Heart left ventricle (tissue), 13 donors: ENCODE measurements around the gene XK.

Experiments
- POLR2A ChIP-seq, 2 donors: fragments of 450-650 bp; IDR thresholded peaks; one replicate each; pipeline ENCODE4 v1.6.1; 2017; ENCODE audit warnings: antibody characterized with exemption in 2 of 2, mild to moderate bottlenecking in 2 of 2, moderate library complexity in 2 of 2
- TF ChIP-seq, protein P1 (sequence below), 12 donors: fragments of 200-600 bp; sonication (generic) in 4 of 12; IDR thresholded peaks; one replicate each; pipeline versions ENCODE4 v1.5.0 to v1.8.0; 2018 to 2022; ENCODE audit warnings: antibody characterized with exemption in 12 of 12, mild to moderate bottlenecking in 5 of 12
- donor health status: ischemic (EF 13 %, LVEDD 7.1; RV severe dilation, severe dysfunction).
- donor health status: DM: no; HTN: yes; CAD: no.
- donor health status: DM: no; HTN: no; CAD: no.
- donor health status: ischemic (EF 25% LVEDD 6.9; RV normal size, moderate dysfunction).
- donor health status: ischemic (EF 25% LVEDD 5.7; RV mildly dilated, moderate dysfunction).
- donor health status: ischemic (EF 35%, LVEDD 5.7; RV mildly dilated, moderate dysfunction).
- donor health status: nonischemic (EF 11% LVEDD 7.7; RV severe dilation, severe dysfunction).
- donor health status: DM: yes; HTN: yes; CAD: no.
- donor health status: PGD.
- donor health status: ischemic (EF 29% LVEDD 5.4; RV normal size, mild dysfunction).
- donor health status: nonischemic (EF 23%, LVEDD 6.1; RV moderate dilation, normal function).

- no peak for TF ChIP-seq POLR2A (IDR thresholded peaks at IDR 0.05)
- TF ChIP-seq, protein P1, sequence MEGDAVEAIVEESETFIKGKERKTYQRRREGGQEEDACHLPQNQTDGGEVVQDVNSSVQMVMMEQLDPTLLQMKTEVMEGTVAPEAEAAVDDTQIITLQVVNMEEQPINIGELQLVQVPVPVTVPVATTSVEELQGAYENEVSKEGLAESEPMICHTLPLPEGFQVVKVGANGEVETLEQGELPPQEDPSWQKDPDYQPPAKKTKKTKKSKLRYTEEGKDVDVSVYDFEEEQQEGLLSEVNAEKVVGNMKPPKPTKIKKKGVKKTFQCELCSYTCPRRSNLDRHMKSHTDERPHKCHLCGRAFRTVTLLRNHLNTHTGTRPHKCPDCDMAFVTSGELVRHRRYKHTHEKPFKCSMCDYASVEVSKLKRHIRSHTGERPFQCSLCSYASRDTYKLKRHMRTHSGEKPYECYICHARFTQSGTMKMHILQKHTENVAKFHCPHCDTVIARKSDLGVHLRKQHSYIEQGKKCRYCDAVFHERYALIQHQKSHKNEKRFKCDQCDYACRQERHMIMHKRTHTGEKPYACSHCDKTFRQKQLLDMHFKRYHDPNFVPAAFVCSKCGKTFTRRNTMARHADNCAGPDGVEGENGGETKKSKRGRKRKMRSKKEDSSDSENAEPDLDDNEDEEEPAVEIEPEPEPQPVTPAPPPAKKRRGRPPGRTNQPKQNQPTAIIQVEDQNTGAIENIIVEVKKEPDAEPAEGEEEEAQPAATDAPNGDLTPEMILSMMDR (IDR thresholded peaks at IDR 0.05): no peak
Measured at GRCh38 chrX:37686996-37687395, 1.4 kb downstream of the XK start.
